HCEC 1CT (cell line): ENCODE measurements around the gene ARL13B.
"Not testable (repeated sequence)": the region's sequence is repeated elsewhere in the genome, so short reads cannot be mapped to it uniquely, and the experiment has no call there.

Experiments used
- DNase-seq: peaks from one replicate; pipeline ENCODE4 v3.0.0-alpha.2; 2017

Gene ARL13B

DNA sequence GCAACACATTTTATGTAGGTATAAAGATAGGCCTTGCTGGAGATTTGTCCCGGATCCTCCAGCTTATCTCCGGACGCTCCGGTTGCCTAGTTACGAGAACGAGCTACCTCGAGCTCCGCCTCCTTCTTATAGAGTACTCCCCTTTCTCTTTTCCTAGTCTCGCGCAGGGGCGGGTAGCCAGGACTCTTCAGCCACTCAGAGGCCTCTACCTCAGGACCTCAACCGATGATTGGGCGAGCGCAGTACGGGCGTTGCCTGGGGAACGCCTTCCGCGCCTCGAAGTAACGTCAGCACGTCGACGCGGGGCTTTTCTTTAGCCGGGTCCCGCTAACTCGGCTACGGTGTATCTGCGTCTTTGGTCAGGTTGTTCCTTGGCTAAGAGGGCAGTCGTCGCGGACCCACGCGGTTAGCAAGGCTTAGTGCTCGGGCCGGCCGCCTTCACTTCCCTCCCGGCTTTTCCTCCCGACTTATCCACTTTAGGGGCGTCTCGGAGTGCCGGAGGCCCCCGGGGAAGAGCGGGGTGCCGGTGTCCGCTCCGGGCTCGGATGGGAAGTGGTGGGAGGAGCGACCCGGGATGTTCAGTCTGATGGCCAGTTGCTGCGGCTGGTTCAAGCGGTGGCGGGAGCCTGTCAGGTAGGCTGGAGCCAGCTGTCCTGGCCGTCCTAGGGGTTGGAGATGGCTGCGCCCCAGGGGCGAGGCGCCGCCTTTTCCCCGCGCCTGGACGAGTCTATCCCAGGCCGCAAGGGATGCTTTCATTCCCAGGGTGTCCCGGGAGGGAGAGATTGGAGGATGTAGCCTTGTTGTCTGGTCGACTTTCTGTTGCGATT, at the start of gene ARL13B:
Gene ARL13B (plus strand): TSS at position 306 of the 827 bp plus-strand sequence. CDS start 269 bp downstream, at position 575.
- DNase-seq, result peak; percentile 99

- DNase-seq, result no peak
Measured at GRCh38 chr3:93931597-93932229, 48.2 kb upstream of the ARL13B start.

GRCh38 chr3:93934366-93935046, 45.4 kb upstream of the ARL13B start:
- DNase-seq, result no peak

- no peak for DNase-seq
Measured at GRCh38 chr3:93936549-93936948, 43.4 kb upstream of the ARL13B start.

- DNase-seq, result not testable (repeated sequence)
Measured at GRCh38 chr3:93937485-93937884, 42.5 kb upstream of the ARL13B start.

DNA sequence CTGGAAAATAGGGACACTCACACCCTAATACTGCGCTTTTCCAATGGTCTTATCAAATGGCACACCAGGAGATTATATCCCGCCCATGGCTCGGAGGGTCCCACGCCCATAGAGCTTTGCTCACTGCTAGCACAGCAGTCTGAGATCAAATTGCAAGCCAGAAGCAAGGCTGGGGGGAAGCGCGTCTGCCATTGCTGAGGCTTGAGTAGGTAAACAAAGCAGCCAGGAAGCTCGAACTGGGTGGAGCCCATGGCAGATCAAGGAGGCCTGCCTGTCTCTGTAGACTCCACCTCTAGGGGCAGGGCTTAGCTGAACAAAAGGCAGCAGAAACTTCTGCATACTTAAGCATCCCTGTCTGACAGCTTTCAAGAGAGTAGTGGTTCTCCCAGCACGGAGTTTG, 30.0 kb upstream of the ARL13B start:
- DNase-seq, result not testable (repeated sequence)

DNA sequence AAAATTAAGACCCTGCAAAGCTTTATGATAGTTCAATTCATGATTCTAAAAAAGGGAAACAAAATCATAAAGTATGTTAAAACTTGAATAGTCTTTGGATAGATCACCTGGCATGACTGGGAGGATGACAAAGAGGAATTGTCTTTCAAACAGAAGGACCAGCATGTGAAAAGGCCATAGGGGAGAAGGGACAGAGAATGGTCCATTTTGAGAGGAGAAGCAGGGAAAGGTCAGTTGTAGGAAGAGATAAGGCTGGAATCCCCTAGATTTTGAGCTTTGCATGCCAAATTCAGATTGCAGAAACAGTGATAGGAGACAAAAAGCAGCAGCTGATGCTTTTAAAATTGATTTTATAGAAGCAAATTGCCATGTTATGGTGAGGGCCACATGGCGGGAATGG, 18.9 kb upstream of the ARL13B start:
- no peak for DNase-seq

- DNase-seq, result no peak
Measured at GRCh38 chr3:93961489-93961888, 18.5 kb upstream of the ARL13B start.

GRCh38 chr3:93962798-93963197, 17.2 kb upstream of the ARL13B start:
- DNase-seq, result no peak

DNA sequence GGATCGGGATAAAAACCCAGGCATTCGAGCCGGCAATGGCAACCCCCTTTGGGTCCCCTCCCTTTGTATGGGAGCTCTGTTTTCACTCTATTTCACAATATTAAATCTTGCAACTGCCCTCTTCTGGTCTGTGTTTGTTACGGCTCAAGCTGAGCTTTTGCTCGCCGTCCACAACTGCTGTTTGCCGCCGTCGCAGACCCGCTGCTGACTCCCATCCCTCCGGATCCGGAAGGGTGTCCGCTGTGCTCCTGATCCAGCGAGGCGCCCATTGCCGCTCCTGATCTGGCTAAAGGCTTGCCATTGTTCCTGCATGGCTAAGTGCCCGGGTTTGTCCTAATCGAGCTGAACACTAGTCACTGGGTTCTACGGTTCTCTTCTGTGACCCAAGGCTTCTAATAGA, 14.8 kb upstream of the ARL13B start:
- not testable (repeated sequence) for DNase-seq

DNA sequence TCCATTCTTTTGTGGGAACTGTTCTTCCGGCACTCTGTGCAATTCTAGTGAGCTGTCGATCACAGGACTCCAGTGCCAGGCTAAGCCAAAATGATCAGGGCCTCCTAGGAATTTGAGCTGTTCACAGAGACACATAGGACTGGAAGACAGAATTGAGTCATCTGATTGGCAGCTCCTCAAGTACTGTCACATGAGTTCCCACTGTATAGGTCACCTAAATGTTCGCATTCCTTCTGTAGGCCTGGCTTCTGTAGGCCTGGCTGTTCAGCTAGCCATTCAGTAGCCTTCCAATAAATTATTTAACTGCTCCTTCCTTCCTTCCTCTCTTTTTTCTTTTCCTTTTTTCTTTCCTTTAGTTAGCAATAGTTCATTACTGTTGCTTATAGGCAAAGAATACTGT, 10.5 kb upstream of the ARL13B start:
- DNase-seq, result peak; percentile 88

DNA sequence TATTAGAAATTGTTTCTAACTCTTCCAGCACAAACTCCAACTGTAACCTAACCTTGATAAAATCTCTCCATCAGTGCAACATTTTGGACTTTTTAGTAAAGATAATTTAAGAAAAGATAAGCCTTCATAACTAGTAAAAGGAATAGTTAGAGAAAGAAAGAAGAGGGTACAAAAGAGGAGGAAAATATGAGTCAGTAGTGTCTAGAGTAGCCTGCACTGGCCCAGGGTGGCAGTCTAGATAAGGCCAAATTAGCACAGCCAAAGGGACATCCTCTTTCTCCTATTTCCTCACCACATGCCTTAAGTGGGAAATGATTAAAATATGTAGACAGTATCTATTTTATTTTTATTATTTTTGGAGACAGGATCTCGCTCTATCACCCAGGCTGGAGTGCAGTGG, 10.0 kb upstream of the ARL13B start:
- DNase-seq, result peak; percentile 10

DNA sequence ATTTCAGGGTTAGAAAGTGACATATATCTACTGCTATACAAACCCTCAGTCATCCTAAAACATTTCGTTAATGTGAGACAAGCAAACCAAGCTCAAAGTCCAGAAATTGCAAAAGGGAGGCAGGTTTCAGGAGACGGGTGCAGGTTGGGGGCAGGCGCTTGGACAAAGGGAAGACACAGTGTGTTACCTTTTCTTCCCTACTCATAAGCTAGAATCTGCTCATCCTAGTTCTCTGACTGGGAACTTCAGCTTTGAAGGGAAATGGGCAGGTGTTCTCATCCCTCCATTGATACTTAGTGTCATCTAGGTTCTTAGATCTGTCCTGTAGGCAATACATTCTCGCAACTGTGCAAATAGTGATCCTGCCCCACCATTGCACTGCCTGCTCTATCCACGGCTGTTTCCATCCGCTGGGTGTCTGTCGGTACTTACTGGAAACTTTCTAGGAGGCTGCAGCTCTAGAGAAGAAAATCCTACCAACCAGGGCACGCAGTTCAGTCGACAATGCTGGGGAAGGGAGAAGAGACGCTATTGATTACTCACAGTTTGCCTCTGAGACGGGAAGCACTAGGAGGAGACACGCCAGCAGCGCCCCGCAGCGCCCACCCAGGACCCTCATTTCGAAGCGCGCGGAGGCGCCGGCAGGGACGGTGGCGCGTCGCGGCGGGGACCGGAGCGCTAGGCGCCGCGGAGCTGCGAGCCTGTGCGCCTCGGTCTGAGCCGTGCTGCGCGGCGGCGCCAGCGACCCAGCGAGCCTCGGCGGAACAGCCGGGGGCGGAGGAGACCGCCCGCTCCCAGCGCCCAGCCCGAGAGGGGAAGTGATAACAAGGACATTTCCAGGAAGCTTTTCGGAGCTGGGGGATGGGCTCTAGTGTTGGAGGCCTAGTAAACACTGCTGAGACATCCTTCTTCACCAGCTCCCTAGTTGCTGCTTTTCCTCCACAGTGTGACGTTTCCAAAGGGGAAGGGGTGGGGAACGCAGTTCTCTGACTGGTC, 6.5 kb upstream of the ARL13B start, which contains the start of gene PROS1:
Gene PROS1 (minus strand): TSS at position 766 of the 996 bp plus-strand sequence. CDS start 147 bp downstream, at position 619.
- DNase-seq, result peak; percentile 81

GRCh38 chr3:93981649-93982048, 1.7 kb downstream of the ARL13B start:
- DNase-seq, result no peak

DNA sequence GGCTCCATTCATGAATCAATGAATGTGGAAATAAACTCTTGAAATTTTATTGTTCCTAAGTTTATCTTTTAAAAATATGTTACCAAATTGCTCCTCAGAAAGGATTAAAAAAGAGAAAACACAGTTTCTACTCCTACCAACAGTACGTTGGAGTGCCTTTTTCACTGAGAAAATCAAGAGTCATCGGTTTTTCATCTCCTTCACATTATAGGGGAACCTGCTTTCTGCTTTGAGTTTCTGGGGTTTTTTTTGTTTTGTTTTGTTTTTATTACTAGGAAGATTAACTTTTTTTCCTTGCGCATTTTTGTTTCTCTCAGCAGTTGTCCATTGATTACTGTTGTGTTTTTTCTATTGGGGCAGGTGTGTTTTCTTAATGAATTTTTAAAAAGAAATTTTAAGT, 3.5 kb downstream of the ARL13B start:
- no peak for DNase-seq

DNA sequence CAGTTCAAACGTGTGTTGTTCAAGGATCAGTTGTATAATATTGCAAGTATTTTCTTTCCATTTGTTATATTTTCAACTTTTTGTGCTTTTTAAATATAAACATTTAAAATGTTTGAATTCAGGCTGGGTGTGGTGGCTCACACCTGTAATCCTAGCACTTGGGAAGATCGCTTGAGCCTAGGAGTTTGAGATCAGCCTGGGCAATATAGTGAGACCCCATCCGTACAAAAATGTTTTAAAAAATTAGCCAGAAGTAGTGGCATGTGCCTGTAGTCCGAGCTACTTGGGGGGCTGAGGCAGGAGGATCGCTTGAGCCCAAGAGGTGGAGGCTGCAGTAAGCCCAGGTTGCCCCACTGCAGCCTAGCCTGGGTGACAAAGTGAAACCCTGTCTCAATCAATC, 4.7 kb downstream of the ARL13B start:
- DNase-seq, result no peak

DNA sequence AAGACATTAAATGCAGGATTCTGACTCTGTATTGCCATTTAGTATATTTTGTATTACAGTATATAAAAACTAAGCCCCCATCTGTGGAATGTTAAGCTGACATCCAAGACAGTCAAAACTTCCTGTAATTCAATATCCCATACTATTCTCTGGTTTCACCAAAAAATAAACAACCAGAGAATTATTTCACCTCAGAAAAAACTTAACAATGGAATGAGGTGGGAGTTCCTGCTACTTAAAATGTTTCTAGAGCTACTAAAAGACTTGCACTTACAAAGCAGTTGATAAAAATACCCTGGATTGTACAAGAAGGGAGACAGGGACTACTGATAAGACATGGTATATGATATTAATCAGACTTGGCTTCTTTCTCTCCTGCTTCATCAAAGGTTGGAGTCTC, 8.3 kb downstream of the ARL13B start:
- DNase-seq, result peak; percentile 33

DNA sequence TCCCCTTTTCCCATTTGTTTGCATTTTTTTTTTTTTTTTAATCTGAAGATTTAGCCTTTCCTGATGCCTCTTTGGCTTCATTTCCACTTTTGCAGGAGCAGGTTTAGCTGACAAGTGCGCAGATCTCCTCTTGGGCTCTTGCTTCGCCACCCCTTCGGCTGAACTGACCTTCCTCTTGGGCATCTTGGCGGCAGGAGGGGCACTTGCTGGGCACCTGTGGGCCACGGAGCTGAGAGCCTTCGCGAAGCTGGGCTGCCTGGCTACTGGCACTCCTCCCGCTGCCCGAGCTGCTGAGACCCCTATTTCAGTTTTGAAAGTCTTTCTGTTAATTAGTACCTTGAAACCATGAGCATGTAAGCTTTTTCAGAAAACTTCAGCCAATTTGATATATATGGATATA, 8.8 kb downstream of the ARL13B start:
- DNase-seq, result no peak

DNA sequence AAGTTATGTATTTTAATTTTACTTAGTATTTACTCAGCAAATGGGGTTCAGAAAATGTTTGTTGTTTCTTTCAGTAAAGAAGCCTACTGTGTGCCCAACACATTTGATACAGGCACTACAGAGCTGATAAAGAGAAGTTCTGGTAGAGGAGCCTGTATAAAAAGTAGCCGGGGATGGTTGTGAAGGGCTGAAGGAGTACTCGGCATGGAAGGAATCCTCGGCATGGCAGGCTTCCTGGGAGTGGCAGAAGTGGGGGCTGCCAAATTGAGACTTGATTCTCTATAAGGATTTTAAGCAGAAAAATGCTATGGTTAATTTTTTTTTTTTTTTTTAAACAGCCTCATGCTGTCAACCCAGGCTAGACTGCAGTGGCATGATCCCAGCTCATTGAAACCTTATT, 9.3 kb downstream of the ARL13B start:
- no peak for DNase-seq

DNA sequence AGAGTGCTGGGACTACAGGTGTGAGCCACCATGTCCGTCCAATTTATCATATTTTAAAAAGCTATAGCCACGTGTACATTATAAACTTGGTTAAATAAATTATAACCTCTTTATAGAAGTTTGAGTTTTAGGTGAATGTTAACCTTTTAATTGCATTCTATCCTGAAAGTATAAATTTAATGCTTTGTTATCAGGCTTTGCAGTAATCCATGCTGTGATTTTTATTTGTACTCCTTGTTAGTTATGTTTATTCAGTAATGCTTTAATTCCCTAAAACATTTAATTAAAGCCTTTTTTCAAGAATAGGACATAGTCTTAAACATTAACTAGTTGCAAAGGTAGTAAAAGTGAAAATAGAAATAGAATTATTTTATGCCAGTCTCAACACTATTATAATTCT, 11.7 kb downstream of the ARL13B start:
- no peak for DNase-seq

DNA sequence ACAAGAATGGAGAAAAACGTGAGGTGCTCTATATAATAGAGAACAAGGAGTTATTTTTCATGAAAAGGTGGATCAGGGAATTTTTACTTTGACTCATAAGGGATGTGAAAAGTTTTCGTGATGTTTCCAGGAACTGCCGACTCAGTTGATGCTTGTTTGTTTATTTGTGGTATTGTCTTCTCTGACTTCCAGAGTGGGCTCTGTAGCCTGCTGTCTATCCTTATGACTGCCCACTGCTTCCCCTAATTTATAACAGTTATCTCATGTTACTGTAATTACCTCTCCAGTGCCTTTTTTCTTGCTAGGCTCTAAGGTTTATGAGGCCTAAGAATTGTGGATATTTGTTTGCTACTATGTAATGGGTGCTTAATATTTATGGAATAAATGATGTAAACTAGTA, 12.3 kb downstream of the ARL13B start:
- peak; percentile 10 for DNase-seq

DNA sequence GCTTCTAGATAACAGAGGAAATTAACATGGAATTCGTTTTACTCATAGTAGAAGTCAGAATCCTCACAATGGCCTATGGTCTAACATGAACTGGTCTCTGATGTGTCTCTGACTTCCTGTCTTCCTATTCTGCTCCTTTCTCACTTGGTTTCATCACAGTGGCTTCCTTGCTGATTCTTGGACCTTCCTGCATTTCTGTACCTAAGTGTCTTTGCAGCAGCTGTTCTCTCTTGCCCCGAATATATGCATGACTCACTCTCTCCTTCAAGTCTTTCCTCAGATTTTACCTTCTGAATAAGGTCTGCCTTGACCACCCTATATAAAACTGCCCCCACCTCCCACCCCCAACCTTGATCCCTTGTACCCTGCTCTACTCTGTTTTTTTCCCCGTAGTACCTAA, 14.1 kb downstream of the ARL13B start:
- peak; percentile 22 for DNase-seq
